Measurements from ENCODE around the gene GNL1.

- TF ChIP-seq ZNF48 (tag by site-specific recombination; IDR thresholded peaks at IDR 0.05), result no peak
- TF ChIP-seq, protein P1, sequence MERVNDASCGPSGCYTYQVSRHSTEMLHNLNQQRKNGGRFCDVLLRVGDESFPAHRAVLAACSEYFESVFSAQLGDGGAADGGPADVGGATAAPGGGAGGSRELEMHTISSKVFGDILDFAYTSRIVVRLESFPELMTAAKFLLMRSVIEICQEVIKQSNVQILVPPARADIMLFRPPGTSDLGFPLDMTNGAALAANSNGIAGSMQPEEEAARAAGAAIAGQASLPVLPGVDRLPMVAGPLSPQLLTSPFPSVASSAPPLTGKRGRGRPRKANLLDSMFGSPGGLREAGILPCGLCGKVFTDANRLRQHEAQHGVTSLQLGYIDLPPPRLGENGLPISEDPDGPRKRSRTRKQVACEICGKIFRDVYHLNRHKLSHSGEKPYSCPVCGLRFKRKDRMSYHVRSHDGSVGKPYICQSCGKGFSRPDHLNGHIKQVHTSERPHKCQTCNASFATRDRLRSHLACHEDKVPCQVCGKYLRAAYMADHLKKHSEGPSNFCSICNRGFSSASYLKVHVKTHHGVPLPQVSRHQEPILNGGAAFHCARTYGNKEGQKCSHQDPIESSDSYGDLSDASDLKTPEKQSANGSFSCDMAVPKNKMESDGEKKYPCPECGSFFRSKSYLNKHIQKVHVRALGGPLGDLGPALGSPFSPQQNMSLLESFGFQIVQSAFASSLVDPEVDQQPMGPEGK (tag by site-specific recombination; IDR thresholded peaks at IDR 0.05), result no peak
- no peak for TF ChIP-seq CTCF (tag by site-specific recombination; IDR thresholded peaks at IDR 0.05)
- TF ChIP-seq SETDB1 (IDR thresholded peaks at IDR 0.05; ENCODE audit: insufficient read length, low read length), result no peak
- TF ChIP-seq KLF16 (tag by site-specific recombination; IDR thresholded peaks at IDR 0.05), result no peak
- TF ChIP-seq ZBTB7A (tag by site-specific recombination; IDR thresholded peaks at IDR 0.05; ENCODE audit: low read depth), result no peak
- TF ChIP-seq ZNF202 (tag by site-specific recombination; IDR thresholded peaks at IDR 0.05; ENCODE audit: borderline replicate concordance), result no peak
- no peak for TF ChIP-seq ZSCAN4 (tag by site-specific recombination; IDR thresholded peaks at IDR 0.05)
These were observed 9.5 kb upstream of the GNL1 start for GRCh38 chr6:30565772-30566171.

All from HEK293 (cell line).